BJ (cell line): ENCODE measurements around the gene GPR62. TPM values are rescaled to one million over a fixed set of nuclear protein-coding genes. Genes with fewer than 3 reads are reported as not detected.

Source experiments
- CTCF ChIA-PET: fragments of 350-600 bp; formaldehyde crosslinking; extraction: SDS; loops from one replicate; lab custom pipeline; 2021; ENCODE audit warnings: antibody characterized with exemption, inconsistent platforms; lab: Yijun Ruan, JAX
- POLR2A ChIA-PET: fragments of 300-600 bp; sonication (Branson Sonifier 250); formaldehyde crosslinking; extraction: SDS; loops from one replicate; lab custom pipeline; 2021; ENCODE audit warnings: antibody characterized with exemption; lab: Charles Lee
- DNase-seq: peaks from one replicate; pipeline ENCODE4 v3.0.0-alpha.2; 2011; ENCODE audit warnings: low read depth
- H3K27me3 ChIP-seq: 2 replicates; pipeline ENCODE4 v1.6.0; 2011; ENCODE audit warnings: low read length; ENCODE audit not compliant: control insufficient read depth, insufficient read depth
- H3K36me3 ChIP-seq: 2 replicates; pipeline ENCODE4 v1.5.1; 2011; ENCODE audit warnings: low read length; ENCODE audit not compliant: control insufficient read depth, insufficient read depth
- H3K4me3 ChIP-seq: 2 replicates; pipeline ENCODE4 v1.5.1; 2011; ENCODE audit warnings: low read depth, mild to moderate bottlenecking, control low read depth, low read length
- CTCF ChIP-seq: IDR thresholded peaks from 2 replicates; pipeline ENCODE4 v1.5.1; 2011; ENCODE audit warnings: low read depth, mild to moderate bottlenecking, control low read depth, inconsistent platforms, low read length, moderate library complexity; ENCODE audit not compliant: insufficient read depth
- polyA plus RNA-seq: library from polyadenylated mRNA; depleted of rRNA; stranded (reverse); fragments of >200 nt; gene quantifications from 2 replicates; pipeline ENCODE4 v1.2.3, GENCODE V29; 2011

Gene GPR62
- polyA plus RNA-seq, 1 experiment: not detected

- no peak for DNase-seq
- no peaks in the 10 kb centered on the region for H3K27me3 ChIP-seq
- peaks cover 39% of the 10 kb centered on the region for H3K36me3 ChIP-seq
- CTCF ChIA-PET: interaction anchor here (1.3 to 3.3 kb wide), 2 partner anchors 39 kb away, joined by 3 to 10 read pairs; partner anchors contain the start of gene ABHD14B
- TF ChIP-seq CTCF: no peak
- POLR2A ChIA-PET: no interaction called here
- H3K4me3 ChIP-seq: no peak overlapping the region
Measured at GRCh38 chr3:51934991-51935885, 19.9 kb upstream of the GPR62 start.

DNA sequence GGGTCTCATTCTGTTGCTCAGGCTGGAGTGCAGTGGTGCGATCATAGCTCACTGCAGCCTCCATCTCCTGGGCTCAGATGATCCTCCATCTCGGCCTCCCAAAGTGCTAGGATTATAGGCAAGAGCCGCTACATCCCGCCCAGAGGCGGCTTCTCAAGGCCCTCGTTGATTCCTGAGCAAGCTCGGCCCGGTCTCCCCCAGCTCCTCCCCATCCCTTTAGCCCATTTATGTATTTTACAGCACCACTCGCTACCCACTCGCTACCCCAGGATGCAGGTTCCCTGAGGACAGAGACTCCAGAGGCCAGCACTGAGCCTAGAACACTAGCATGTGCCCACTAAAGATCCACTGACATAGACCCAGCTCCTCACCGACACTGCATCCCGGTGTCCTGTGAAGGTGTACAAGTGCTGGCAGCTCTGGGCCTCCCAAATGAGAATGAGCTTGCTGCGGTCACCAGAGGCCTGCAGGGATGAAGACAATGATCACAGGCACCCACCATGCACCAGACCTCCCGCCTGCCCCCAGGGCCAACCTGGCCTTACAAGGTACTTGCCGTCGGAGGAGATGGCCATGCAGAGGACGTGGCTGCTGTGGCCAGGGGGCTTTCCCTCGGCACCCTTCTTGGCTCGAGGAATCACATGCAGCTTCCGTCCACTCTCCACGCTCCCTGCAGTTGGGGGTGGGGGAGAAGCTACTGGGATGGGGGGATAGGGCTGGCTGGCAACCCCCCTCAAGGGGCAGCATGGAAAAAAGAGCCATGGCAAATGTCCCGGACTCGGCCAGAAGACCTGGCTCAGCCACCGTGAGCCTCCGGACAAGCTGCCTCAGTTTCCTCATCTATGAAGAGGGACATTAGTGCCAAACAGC, 19.1 kb upstream of the GPR62 start:
- Histone ChIP-seq H3K36me3 (peaks cover 39% of the 10 kb centered on the region), H3K4me3 (no peak overlapping the region), H3K27me3 (no peaks in the 10 kb centered on the region)
- DNase-seq: no peak
- CTCF ChIA-PET: interaction anchor here (3.3 kb wide), 1 partner anchor 38 kb away, joined by 10 read pairs; the partner anchor contains the start of gene ABHD14B
- TF ChIP-seq CTCF: no peak
- POLR2A ChIA-PET: no interaction called here

- Histone ChIP-seq H3K4me3 (no peak overlapping the region), H3K36me3 (peaks cover 39% of the 10 kb centered on the region), H3K27me3 (no peaks in the 10 kb centered on the region)
- no peak for DNase-seq
- ChIA-PET POLR2A (no interaction called here), CTCF (interaction anchor here (3.3 kb wide), 1 partner anchor 37 kb away, joined by 10 read pairs; the partner anchor contains the start of gene ABHD14B)
- TF ChIP-seq CTCF: no peak
Measured at GRCh38 chr3:51937014-51937413, 18.2 kb upstream of the GPR62 start.

- CTCF ChIA-PET: interaction anchor here (3.3 kb wide), 1 partner anchor 36 kb away, joined by 10 read pairs; the partner anchor contains the start of gene ABHD14B
- H3K36me3 ChIP-seq: peaks cover 37% of the 10 kb centered on the region
- no peak for TF ChIP-seq CTCF
- DNase-seq: no peak
- H3K27me3 ChIP-seq: no peaks in the 10 kb centered on the region
- no peak overlapping the region for H3K4me3 ChIP-seq
- POLR2A ChIA-PET: no interaction called here
Measured at GRCh38 chr3:51937611-51938450, 17.4 kb upstream of the GPR62 start.
